ENCODE results near the gene DEFB132.
"Not testable (repeated sequence)": the region's sequence is repeated elsewhere in the genome, so short reads cannot be mapped to it uniquely, and the experiment has no call there.

The DEFB132 gene

GRCh38 chr20:219290-220115 is 38.0 kb upstream of the DEFB132 start:
- Histone ChIP-seq H3K36me3 (no peaks in the 10 kb centered on the region), H3K4me3 (ENCODE audit: low read depth, low read length) (no peak overlapping the region), H3K27me3 (no peaks in the 10 kb centered on the region), H3K4me1 (no peaks in the 10 kb centered on the region), H3K9me3 (no peaks in the 10 kb centered on the region)
- no peak for DNase-seq
- TF ChIP-seq CTCF (IDR thresholded peaks at IDR 0.05; ENCODE audit: low read depth, low read length) = peak; percentile 21; the same call in 1 of the 2 replicates

- Histone ChIP-seq H3K36me3 (no peaks in the 10 kb centered on the region), H3K4me1 (no peaks in the 10 kb centered on the region), H3K4me3 (ENCODE audit: low read depth, low read length) (no peak overlapping the region), H3K27me3 (no peaks in the 10 kb centered on the region), H3K9me3 (no peaks in the 10 kb centered on the region)
- no peak for TF ChIP-seq CTCF (IDR thresholded peaks at IDR 0.05; ENCODE audit: low read depth, low read length)
- DNase-seq = no peak
Observed at GRCh38 chr20:221258-221830, 36.2 kb upstream of the DEFB132 start.

GRCh38 chr20:225879-226278 is 31.6 kb upstream of the DEFB132 start:
- DNase-seq; H3K4me1 ChIP-seq; H3K27me3 ChIP-seq; H3K36me3 ChIP-seq; H3K9me3 ChIP-seq; H3K4me3 ChIP-seq (ENCODE audit: low read depth, low read length): not testable (repeated sequence)

GRCh38 chr20:226958-227357 is 30.6 kb upstream of the DEFB132 start, which contains the start of gene DEFB129:
DEFB129 (plus strand) TSS chr20:227258; CDS start chr20:227289, 31 bp downstream.
- Histone ChIP-seq H3K4me1 (no peaks in the 10 kb centered on the region), H3K36me3 (no peaks in the 10 kb centered on the region)

GRCh38 chr20:227439-228105 is 30.0 kb upstream of the DEFB132 start:
- Histone ChIP-seq H3K4me3 (ENCODE audit: low read depth, low read length) (no peak overlapping the region), H3K4me1 (no peaks in the 10 kb centered on the region), H3K9me3 (no peaks in the 10 kb centered on the region), H3K27me3 (no peaks in the 10 kb centered on the region), H3K36me3 (no peaks in the 10 kb centered on the region)
- TF ChIP-seq CTCF (IDR thresholded peaks at IDR 0.05; ENCODE audit: low read depth, low read length) = no peak
- DNase-seq = no peak

More at GRCh38 chr20:226958-227357, 30.6 kb upstream of the DEFB132 start, which contains the start of gene DEFB129:
- Histone ChIP-seq H3K27me3 (no peaks in the 10 kb centered on the region), H3K9me3 (no peaks in the 10 kb centered on the region), H3K4me3 (ENCODE audit: low read depth, low read length) (no peak within 1 kb of the TSS)
- no peak for DNase-seq
- TF ChIP-seq CTCF (IDR thresholded peaks at IDR 0.05; ENCODE audit: low read depth, low read length) = no peak

- no peak for DNase-seq
- H3K36me3 ChIP-seq = no peaks in the 10 kb centered on the region
- no peak for TF ChIP-seq CTCF (IDR thresholded peaks at IDR 0.05; ENCODE audit: low read depth, low read length)
- no peaks in the 10 kb centered on the region for H3K9me3 ChIP-seq
- H3K27me3 ChIP-seq = no peaks in the 10 kb centered on the region
- no peaks in the 10 kb centered on the region for H3K4me1 ChIP-seq
- H3K4me3 ChIP-seq (ENCODE audit: low read depth, low read length) = no peak overlapping the region
Observed at GRCh38 chr20:235891-236290, 21.6 kb upstream of the DEFB132 start.

Measured in BE2C (cell line).